Vagina (tissue), 2 donors: ENCODE measurements around the gene FRG2B.
"Not testable (repeated sequence)": the region's sequence is repeated elsewhere in the genome, so short reads cannot be mapped to it uniquely, and the experiment has no call there.

ENCODE experiments used
- POLR2A ChIP-seq, 2 donors: fragments of 450-650 bp; IDR thresholded peaks; one replicate each; pipeline ENCODE4 v1.6.1; 2017; ENCODE audit warnings: antibody characterized with exemption in 2 of 2, mild to moderate bottlenecking in 2 of 2, moderate library complexity in 2 of 2
- TF ChIP-seq, protein P1 (sequence below), 3 experiments: fragments of 450-650 bp in 2 of 3; fragments of 200-600 bp in 1 of 3; sonication (generic) in 1 of 3; IDR thresholded peaks; one replicate each; pipeline ENCODE4 v1.5.1; 2017 to 2019; ENCODE audit warnings: antibody characterized with exemption in 3 of 3, mild to moderate bottlenecking in 2 of 3, moderate library complexity in 2 of 3

DNA sequence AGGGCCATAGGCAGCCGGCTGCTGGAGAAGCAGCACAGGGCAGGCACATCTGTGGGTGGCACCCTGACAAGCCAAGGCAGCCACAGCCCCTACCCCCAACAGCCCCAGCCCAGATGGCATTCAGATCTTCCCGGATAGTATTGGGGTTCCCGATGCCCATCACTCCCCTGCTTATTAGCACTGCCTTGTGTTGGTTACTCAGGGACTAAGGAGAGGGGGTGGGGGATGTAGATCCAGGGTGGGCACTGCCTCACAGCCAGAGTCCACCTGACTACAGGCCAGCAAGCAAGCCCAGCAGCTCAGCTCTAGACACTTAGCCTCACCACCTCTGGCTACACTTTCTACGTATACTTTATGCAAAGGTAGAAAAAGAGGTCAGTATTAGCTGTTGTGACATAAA lies 30.7 kb upstream of the FRG2B start:
- TF ChIP-seq, protein P1, sequence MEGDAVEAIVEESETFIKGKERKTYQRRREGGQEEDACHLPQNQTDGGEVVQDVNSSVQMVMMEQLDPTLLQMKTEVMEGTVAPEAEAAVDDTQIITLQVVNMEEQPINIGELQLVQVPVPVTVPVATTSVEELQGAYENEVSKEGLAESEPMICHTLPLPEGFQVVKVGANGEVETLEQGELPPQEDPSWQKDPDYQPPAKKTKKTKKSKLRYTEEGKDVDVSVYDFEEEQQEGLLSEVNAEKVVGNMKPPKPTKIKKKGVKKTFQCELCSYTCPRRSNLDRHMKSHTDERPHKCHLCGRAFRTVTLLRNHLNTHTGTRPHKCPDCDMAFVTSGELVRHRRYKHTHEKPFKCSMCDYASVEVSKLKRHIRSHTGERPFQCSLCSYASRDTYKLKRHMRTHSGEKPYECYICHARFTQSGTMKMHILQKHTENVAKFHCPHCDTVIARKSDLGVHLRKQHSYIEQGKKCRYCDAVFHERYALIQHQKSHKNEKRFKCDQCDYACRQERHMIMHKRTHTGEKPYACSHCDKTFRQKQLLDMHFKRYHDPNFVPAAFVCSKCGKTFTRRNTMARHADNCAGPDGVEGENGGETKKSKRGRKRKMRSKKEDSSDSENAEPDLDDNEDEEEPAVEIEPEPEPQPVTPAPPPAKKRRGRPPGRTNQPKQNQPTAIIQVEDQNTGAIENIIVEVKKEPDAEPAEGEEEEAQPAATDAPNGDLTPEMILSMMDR (IDR thresholded peaks at IDR 0.05): not testable (repeated sequence)
- TF ChIP-seq POLR2A (IDR thresholded peaks at IDR 0.05): not testable (repeated sequence)
